Osteoblast (primary cell): ENCODE results near the gene RYR3. TPM values are rescaled to one million over a fixed set of nuclear protein-coding genes. Genes with fewer than 3 reads are reported as not detected.
"Not testable (repeated sequence)": the region's sequence is repeated elsewhere in the genome, so short reads cannot be mapped to it uniquely, and the experiment has no call there.

Experiments used
- DNase-seq: peaks from one replicate; pipeline ENCODE4 v3.0.0; 2011; ENCODE audit warnings: low spot score, mixed read lengths; ENCODE audit not compliant: insufficient read length; ENCODE audit errors: missing footprints
- H2AFZ ChIP-seq: 2 replicates; pipeline ENCODE4 v1.6.0; 2011; ENCODE audit warnings: mild to moderate bottlenecking, low read length
- H3K27ac ChIP-seq: 2 replicates; pipeline ENCODE4 v1.5.1; 2011; ENCODE audit warnings: mild to moderate bottlenecking, low read depth, low read length, moderate library complexity
- H3K27me3 ChIP-seq: 2 replicates; pipeline ENCODE4 v1.6.0; 2012; ENCODE audit warnings: mild to moderate bottlenecking, control low read depth, inconsistent platforms, low read length, moderate library complexity; ENCODE audit not compliant: insufficient read depth
- H3K36me3 ChIP-seq: 2 replicates; pipeline ENCODE4 v1.5.1; 2011; ENCODE audit warnings: mild to moderate bottlenecking, low read length, control low read depth, moderate library complexity; ENCODE audit not compliant: insufficient read depth
- H3K4me1 ChIP-seq: 2 replicates; pipeline ENCODE4 v1.5.1; 2011; ENCODE audit warnings: mild to moderate bottlenecking, low read length, control low read depth, moderate library complexity; ENCODE audit not compliant: insufficient read depth
- H3K4me2 ChIP-seq: 2 replicates; pipeline ENCODE4 v1.6.0; 2011; ENCODE audit warnings: mild to moderate bottlenecking, low read length; ENCODE audit not compliant: insufficient read depth
- H3K4me3 ChIP-seq: fragments of 200-600 bp; sonication (generic); 3 replicates; pipeline ENCODE4 v1.5.1; 2012; ENCODE audit warnings: mild to moderate bottlenecking, low read length, inconsistent platforms; ENCODE audit not compliant: insufficient read depth
- H3K79me2 ChIP-seq: 2 replicates; pipeline ENCODE4 v1.6.0; 2012; ENCODE audit warnings: mild to moderate bottlenecking, low read length, control low read depth, inconsistent platforms; ENCODE audit not compliant: insufficient read depth
- H3K9me3 ChIP-seq: 2 replicates; pipeline ENCODE4 v1.5.1; 2011; ENCODE audit warnings: low read depth, low read length, control low read depth
- H4K20me1 ChIP-seq: 2 replicates; pipeline ENCODE4 v1.6.0; 2012; ENCODE audit warnings: mild to moderate bottlenecking, low read length, control low read depth; ENCODE audit not compliant: insufficient read depth
- total RNA-seq: library from RNA; depleted of rRNA; stranded (reverse); fragments of >200 nt; gene quantifications from 2 replicates; pipeline ENCODE4 v1.2.3, GENCODE V29; 2012
- TF ChIP-seq, protein P1 (sequence below): IDR thresholded peaks from 2 replicates; pipeline ENCODE4 v1.5.1; 2011; ENCODE audit warnings: mild to moderate bottlenecking, low read depth, low read length, moderate library complexity; ENCODE audit errors: extremely low read depth

RYR3 gene
- total RNA-seq, 1 donor = not detected

DNA sequence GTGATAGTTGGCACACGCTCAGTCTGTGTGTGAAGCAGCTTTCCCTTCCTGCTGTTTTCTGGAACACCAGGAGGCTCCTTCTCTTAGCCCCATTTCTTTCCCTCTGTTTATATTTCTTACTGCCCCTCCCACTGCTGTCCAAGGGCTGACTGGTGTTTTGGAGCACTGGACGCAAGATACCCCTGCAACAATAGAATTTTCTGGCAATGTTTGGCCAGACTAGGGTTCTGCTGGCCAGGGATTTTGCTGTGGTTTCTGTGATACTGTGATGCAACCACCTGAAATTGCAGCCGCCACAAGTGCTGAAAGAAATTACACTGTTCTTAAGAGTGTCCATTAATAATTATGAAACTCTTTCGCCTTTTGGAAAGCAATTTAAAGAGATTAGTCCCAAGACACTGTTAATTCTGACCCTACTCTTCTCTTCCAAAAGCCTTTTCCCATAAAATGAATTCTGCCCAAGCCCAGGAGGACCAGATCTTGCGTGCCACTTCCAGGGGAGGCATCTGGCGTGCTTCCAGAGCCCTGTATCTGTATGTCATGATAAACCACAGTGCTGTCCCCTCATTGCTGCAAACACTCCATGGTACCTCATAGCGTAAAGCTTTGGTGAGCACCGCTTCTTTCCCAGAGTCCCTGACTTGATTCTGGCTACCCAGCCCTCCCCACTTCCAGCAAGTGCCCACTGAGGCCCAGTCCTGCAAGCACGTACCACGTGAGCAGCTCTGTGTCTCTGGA is 498.1 kb downstream of the RYR3 start:
- DNase-seq = no peak

DNA sequence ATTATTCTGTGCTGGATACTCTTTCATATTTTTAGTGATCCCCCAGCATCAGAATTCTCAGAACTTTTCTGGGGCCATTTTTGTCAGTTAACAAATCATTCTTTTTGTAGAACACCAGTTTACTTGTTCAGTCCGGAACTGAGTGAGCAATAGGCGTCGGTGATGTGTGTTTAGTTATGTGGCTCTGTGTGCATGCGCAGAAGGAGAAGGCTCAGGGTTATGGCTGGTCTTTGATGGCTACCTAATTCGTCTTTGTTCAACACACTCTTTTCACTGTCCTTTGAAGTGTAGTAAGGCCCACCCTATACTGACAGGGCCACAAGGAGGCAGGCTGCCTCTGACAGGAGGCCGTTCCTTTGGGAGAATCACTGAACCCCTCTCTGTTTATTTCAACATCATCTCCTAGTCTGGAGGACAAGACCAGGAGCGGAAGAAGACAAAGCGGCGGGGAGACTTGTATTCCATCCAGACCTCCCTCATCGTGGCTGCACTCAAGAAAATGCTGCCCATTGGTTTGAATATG is 499.4 kb downstream of the RYR3 start:
- H2AFZ ChIP-seq = no peak overlapping the region
- no peak overlapping the region for H3K27ac ChIP-seq
- no peaks in the 10 kb centered on the region for H4K20me1 ChIP-seq
- H3K79me2 ChIP-seq = no peaks in the 10 kb centered on the region
- H3K36me3 ChIP-seq = no peaks in the 10 kb centered on the region
- peaks cover 7% of the 10 kb centered on the region for H3K27me3 ChIP-seq
- no peak overlapping the region for H3K4me2 ChIP-seq
- no peak for DNase-seq
- no peaks in the 10 kb centered on the region for H3K9me3 ChIP-seq
- H3K4me1 ChIP-seq = no peaks in the 10 kb centered on the region
- TF ChIP-seq, protein P1, sequence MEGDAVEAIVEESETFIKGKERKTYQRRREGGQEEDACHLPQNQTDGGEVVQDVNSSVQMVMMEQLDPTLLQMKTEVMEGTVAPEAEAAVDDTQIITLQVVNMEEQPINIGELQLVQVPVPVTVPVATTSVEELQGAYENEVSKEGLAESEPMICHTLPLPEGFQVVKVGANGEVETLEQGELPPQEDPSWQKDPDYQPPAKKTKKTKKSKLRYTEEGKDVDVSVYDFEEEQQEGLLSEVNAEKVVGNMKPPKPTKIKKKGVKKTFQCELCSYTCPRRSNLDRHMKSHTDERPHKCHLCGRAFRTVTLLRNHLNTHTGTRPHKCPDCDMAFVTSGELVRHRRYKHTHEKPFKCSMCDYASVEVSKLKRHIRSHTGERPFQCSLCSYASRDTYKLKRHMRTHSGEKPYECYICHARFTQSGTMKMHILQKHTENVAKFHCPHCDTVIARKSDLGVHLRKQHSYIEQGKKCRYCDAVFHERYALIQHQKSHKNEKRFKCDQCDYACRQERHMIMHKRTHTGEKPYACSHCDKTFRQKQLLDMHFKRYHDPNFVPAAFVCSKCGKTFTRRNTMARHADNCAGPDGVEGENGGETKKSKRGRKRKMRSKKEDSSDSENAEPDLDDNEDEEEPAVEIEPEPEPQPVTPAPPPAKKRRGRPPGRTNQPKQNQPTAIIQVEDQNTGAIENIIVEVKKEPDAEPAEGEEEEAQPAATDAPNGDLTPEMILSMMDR = no peak
- no peak overlapping the region for H3K4me3 ChIP-seq

More for the DNA sequence above, 498.1 kb downstream of the RYR3 start:
- no peak overlapping the region for H3K4me2 ChIP-seq
- H3K27ac ChIP-seq = no peak overlapping the region
- TF ChIP-seq, protein P1 = no peak
- no peaks in the 10 kb centered on the region for H3K36me3 ChIP-seq
- no peaks in the 10 kb centered on the region for H4K20me1 ChIP-seq
- no peak overlapping the region for H3K4me3 ChIP-seq
- peaks cover 11% of the 10 kb centered on the region for H3K27me3 ChIP-seq
- H3K79me2 ChIP-seq = no peaks in the 10 kb centered on the region
- H3K4me1 ChIP-seq = no peaks in the 10 kb centered on the region
- H3K9me3 ChIP-seq = no peaks in the 10 kb centered on the region
- no peak overlapping the region for H2AFZ ChIP-seq

DNA sequence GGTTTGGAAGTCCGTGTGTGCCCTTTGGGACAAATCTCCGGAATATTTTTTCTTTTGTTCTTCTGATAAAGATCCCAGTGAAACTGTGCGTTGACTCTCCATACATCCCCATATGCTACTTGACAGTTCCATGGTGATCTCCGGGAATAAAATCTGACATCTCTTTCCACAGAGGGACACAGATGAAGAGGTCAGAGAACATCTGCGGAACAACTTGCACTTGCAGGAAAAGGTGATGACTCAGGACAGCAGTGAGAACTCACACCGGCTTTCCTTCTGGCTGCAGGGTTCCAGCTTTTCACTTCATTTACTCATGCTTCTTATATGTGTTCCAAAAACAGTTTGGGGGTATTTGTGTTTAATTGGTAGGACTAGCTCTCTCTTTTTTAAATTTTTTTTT is 500.0 kb downstream of the RYR3 start:
- no peak overlapping the region for H3K4me3 ChIP-seq
- no peaks in the 10 kb centered on the region for H3K9me3 ChIP-seq
- no peak overlapping the region for H3K27ac ChIP-seq
- peaks cover 7% of the 10 kb centered on the region for H3K27me3 ChIP-seq
- no peak for DNase-seq
- H3K4me1 ChIP-seq = no peaks in the 10 kb centered on the region
- no peak overlapping the region for H3K4me2 ChIP-seq
- H4K20me1 ChIP-seq = no peaks in the 10 kb centered on the region
- TF ChIP-seq, protein P1 = no peak
- H2AFZ ChIP-seq = no peak overlapping the region
- no peaks in the 10 kb centered on the region for H3K79me2 ChIP-seq
- no peaks in the 10 kb centered on the region for H3K36me3 ChIP-seq

- Histone ChIP-seq H3K36me3 (no peaks in the 10 kb centered on the region), H2AFZ (no peak overlapping the region), H3K4me2 (no peak overlapping the region), H3K4me1 (no peaks in the 10 kb centered on the region), H3K79me2 (no peaks in the 10 kb centered on the region), H3K27me3 (peaks cover 3% of the 10 kb centered on the region), H3K9me3 (no peaks in the 10 kb centered on the region), H3K4me3 (no peak overlapping the region), H4K20me1 (no peaks in the 10 kb centered on the region), H3K27ac (no peak overlapping the region)
- no peak for DNase-seq
- TF ChIP-seq, protein P1 = no peak
Observed at GRCh38 chr15:33813891-33814290, 503.1 kb downstream of the RYR3 start.

DNA sequence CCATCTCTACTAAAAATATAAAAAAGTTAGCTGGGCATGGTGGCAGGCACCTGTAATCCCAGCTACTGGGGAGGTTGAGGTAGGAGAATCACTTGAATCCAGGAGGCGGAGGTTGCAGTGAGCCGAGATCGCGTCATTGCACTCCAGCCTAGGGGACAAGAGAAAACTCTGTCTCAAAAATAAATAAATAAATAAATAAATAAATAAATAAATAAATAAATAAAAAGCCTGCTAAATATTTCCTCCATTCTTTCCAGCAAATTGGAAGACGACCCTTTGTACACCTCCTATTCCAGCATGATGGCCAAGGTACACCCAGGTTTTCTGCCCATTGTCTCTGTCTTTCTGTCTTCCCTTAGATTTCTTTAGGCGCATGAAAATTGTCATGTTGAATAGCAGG is 508.7 kb downstream of the RYR3 start:
- H4K20me1 ChIP-seq, H3K4me1 ChIP-seq, H3K27me3 ChIP-seq, H3K9me3 ChIP-seq, H3K4me3 ChIP-seq, H3K36me3 ChIP-seq, H3K4me2 ChIP-seq, H3K27ac ChIP-seq, H3K79me2 ChIP-seq, H2AFZ ChIP-seq, DNase-seq: not testable (repeated sequence)
